ENCODE data around the gene TAL2.

Gene TAL2

GRCh38 chr9:105694190-105694847 lies 32.1 kb downstream of the TAL2 start, which contains the start of gene TMEM38B:
Gene TMEM38B (plus strand): TSS chr9:105694541. CDS start chr9:105694661, 120 bp downstream.
- TF ChIP-seq CTCF (IDR thresholded peaks at IDR 0.05; ENCODE audit: low read depth, low read length) = no peak
- peak within 1 kb of the TSS; percentile 78 to 85 for H3K4me3 ChIP-seq (replicated peaks in 1 of 2; ENCODE audit: low read depth in 2 of 2, low read length in 2 of 2)
- peak; percentile 61 to 76 for DNase-seq (ENCODE audit: low read depth in 2 of 2)

GRCh38 chr9:105694848-105695581 lies 32.8 kb downstream of the TAL2 start:
- peak; percentile 57 to 62 for DNase-seq (ENCODE audit: low read depth in 2 of 2)
- H3K4me3 ChIP-seq (replicated peaks in 1 of 2; ENCODE audit: low read depth in 2 of 2, low read length in 2 of 2) = peak overlapping the region; percentile 78 to 85
- TF ChIP-seq CTCF (IDR thresholded peaks at IDR 0.05; ENCODE audit: low read depth, low read length) = no peak

- TF ChIP-seq CTCF (IDR thresholded peaks at IDR 0.05; ENCODE audit: low read depth, low read length) = no peak
- no peak for DNase-seq (ENCODE audit: low read depth in 2 of 2)
- H3K4me3 ChIP-seq (replicated peaks in 1 of 2; ENCODE audit: low read depth in 2 of 2, low read length in 2 of 2) = no peak overlapping the region
Observed at GRCh38 chr9:105696219-105696793, 34.0 kb downstream of the TAL2 start.

- TF ChIP-seq CTCF (IDR thresholded peaks at IDR 0.05; ENCODE audit: low read depth, low read length) = no peak
- no peak overlapping the region for H3K4me3 ChIP-seq (replicated peaks in 1 of 2; ENCODE audit: low read depth in 2 of 2, low read length in 2 of 2)
- DNase-seq (ENCODE audit: low read depth in 2 of 2) = peak in 1 of 2 donors; percentile 60
Observed at GRCh38 chr9:105697871-105698270, 35.6 kb downstream of the TAL2 start.

GRCh38 chr9:105698348-105698870 lies 36.2 kb downstream of the TAL2 start:
- no peak overlapping the region for H3K4me3 ChIP-seq (replicated peaks in 1 of 2; ENCODE audit: low read depth in 2 of 2, low read length in 2 of 2)
- no peak for TF ChIP-seq CTCF (IDR thresholded peaks at IDR 0.05; ENCODE audit: low read depth, low read length)
- no peak for DNase-seq (ENCODE audit: low read depth in 2 of 2)

GRCh38 chr9:105700668-105701067 lies 38.4 kb downstream of the TAL2 start:
- no peak for DNase-seq (ENCODE audit: low read depth in 2 of 2)
- no peak overlapping the region for H3K4me3 ChIP-seq (replicated peaks in 1 of 2; ENCODE audit: low read depth in 2 of 2, low read length in 2 of 2)
- TF ChIP-seq CTCF (IDR thresholded peaks at IDR 0.05; ENCODE audit: low read depth, low read length) = no peak
